IPS-18c (cell line): ENCODE measurements around the gene BORCS5.

Experiments
- H3K4me3 ChIP-seq: 2 replicates; pipeline ENCODE4 v1.7.0; 2013; ENCODE audit warnings: low read depth, mild to moderate bottlenecking, low read length, moderate library complexity; ENCODE audit not compliant: insufficient read depth
- H3K9me3 ChIP-seq: one replicate; pipeline ENCODE4 v1.6.1; 2013; ENCODE audit warnings: mild to moderate bottlenecking, low read length, moderate library complexity; ENCODE audit not compliant: control insufficient read depth, insufficient read depth

The BORCS5 gene

DNA sequence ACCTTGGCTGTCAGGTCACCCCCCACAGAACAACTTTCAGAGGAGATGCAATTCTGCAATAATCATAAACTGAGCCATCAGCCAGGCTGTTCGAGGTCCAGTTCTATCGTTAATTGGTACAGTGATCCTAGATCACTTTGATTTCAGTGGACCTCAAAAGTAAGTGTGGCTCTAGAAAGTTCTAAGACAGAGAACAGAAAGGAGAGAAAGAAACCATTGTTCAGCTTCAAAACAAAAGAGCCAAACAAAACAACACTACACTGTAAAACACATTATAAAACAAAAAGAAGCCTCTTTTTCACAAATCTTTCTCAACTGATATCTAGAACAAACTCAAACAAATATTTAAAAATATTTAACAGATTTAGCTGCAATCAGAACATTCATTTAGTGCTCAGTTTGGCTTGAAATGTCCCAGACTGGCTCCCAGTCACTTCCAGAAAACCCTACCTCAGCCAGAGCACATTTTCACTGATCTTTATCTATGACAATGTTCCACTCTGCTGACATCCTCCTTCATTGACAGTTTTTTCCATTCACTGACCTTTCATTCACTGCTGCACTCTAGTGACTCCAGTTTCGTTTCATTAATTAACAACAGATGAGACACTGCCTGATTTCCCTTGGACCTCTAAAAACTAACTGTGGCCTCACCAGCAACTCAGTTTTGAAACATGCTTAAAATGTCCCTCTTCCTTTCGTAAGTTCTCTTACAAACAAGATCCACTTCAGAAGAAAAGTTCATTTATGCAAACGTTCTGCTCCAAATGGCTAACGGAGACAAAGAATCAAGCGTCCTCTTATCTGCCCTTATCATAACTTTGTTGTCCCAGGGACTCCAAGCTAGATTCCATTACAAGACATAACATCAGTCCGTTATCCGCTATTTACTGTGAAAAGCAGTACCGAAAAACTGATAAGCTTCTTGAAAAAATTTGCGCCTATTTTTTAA, 148.9 kb downstream of the BORCS5 start:
- no peak overlapping the region for H3K4me3 ChIP-seq

DNA sequence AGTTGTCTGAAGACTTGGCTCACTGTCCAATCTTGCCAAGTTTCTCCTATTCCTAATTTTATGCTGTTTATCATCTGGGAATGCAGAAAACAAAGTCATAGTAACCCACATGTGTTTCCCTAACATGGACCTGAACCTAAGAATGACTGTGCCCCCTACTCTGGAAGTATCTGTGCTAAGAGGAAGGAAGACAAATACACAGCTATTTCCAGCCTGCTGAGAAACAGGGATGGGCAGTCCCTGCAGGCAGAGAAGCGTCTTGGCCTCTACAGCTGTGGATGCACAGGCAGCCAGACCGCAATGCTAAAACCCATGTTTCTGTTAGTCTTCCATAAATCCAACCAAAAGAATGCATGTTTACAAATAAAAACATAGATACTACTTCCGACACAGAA, 149.6 kb downstream of the BORCS5 start:
- no peaks in the 10 kb centered on the region for H3K9me3 ChIP-seq
- H3K4me3 ChIP-seq: no peak overlapping the region

More for the DNA sequence above, 148.9 kb downstream of the BORCS5 start:
- H3K9me3 ChIP-seq: no peaks in the 10 kb centered on the region

GRCh38 chr12:12507121-12507520, 150.2 kb downstream of the BORCS5 start:
- Histone ChIP-seq H3K4me3 (no peak overlapping the region), H3K9me3 (no peaks in the 10 kb centered on the region)

GRCh38 chr12:12508612-12509011, 151.7 kb downstream of the BORCS5 start:
- H3K4me3 ChIP-seq: no peak overlapping the region
- H3K9me3 ChIP-seq: no peaks in the 10 kb centered on the region

GRCh38 chr12:12510141-12510540, 153.3 kb downstream of the BORCS5 start:
- no peaks in the 10 kb centered on the region for H3K9me3 ChIP-seq
- no peak overlapping the region for H3K4me3 ChIP-seq

DNA sequence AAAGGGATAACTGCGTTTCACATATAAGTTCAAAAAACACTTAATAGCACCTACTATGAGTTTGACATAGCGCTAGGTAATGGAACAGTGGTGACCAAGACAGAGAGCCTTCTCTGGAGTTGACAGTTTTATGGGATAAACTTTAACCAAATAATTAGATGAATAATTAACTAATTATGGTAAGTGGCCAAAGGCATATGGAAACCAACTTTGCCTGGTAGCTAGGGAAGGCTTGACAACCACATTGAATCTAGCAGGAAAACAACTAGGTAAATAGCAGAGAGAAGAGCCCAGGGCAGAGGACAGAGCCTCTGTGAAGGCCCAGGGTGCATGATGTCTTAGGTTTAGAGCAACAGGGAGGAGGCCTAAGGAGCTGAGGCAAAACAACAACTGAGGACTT, 153.7 kb downstream of the BORCS5 start:
- Histone ChIP-seq H3K9me3 (no peaks in the 10 kb centered on the region), H3K4me3 (no peak overlapping the region)

DNA sequence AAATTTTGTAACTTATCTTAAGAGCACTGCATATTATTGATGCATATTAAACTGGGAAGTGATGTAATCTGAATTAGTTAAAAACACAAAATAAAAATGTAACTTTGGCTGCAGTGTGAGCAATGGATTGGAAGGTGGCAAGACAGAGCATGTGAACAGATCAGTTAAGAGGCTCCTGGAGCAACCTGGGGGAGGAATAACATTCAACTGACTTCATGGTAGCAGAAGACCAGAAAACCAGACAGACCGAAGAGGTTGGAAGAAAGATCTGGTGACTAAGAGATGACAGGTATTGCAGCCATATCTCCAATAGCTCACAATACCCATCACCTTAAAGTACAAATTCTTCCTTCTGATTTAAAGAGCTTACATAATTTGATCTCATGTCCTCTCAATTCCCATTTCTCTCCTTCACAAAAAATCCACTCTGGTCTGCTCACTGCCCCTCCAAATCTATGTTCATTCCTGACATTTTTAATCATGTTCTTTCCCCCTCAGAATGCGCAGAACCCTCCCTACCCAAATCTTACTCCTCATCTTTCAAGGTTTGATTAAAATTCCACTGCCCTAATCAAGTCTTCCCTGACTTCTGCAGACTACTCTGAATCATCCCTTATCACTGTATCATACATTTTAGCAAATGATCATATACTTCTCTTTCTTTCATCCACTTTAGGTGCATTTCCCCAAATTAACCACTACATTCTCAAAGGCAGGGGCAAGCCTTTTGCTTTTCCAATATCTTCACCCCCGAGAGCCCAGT, 154.3 kb downstream of the BORCS5 start:
- Histone ChIP-seq H3K9me3 (no peaks in the 10 kb centered on the region), H3K4me3 (no peak overlapping the region)

- Histone ChIP-seq H3K9me3 (no peaks in the 10 kb centered on the region), H3K4me3 (no peak overlapping the region)
Measured at GRCh38 chr12:12511895-12512711, 155.2 kb downstream of the BORCS5 start.

DNA sequence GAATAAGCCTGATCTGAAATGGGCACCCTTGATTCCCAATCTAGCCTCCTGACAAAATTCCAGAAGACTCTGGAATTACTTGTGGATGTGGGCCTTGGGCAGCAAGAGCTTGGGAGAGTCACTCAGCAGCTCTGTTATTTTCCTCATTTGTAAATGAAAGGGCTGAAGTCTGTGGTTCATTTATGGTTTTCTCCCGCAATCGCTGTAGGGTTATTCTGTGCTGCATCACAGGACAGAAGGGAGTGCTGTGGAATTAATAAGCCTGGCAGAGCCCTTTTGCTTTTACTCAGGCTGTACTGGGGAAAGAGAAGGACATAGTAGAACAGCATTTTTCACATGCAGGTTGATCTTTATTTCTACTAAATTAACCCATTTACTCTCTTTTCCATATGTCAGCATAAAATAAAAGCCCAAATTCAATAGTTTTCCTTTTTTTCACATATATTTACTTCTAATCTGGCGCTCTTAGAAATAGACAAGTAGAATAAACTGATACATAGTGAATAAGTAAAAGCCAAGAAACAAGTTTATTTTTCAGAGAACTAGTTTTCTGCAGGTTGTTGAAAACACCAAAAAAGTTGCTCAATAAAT, 156.6 kb downstream of the BORCS5 start:
- no peaks in the 10 kb centered on the region for H3K9me3 ChIP-seq

DNA sequence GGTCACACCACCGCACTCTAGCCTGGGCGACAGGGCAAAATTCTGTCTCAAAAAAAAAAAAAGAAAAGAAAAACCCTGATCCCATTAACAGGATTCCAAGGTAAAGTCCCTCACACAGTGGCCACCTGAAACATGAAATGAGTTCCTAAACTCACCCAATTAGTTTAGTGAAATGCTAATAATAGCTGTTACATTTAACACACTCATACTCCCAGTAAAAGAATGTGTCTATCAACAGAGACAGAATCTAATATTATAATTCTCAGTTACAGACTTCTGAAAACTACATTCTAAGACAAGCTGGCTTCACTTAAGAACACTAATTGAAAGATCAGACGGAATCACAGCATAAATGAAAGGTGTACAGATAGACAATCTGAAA, 161.6 kb downstream of the BORCS5 start:
- H3K9me3 ChIP-seq: no peaks in the 10 kb centered on the region
- no peak overlapping the region for H3K4me3 ChIP-seq

More for the DNA sequence above, 156.6 kb downstream of the BORCS5 start:
- no peak overlapping the region for H3K4me3 ChIP-seq

DNA sequence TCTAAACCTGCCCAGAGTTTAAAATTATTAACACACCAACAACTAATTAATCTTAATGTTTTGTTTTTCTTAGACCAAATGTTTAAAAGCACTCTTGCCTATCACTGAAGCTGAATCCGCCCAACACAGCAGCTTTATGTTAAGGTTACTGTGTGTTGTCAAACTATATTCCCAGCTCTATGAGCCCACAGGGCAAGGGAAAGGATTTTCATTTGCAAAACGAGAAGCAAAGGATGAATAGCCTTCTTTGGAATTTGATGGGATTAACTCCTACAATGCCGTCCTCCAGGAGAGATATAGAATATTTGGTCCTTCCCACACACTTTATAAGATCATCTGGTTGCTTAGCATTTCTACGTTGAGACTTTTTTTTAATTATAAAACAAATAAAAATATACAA, 162.0 kb downstream of the BORCS5 start:
- Histone ChIP-seq H3K4me3 (no peak overlapping the region), H3K9me3 (no peaks in the 10 kb centered on the region)
